ENCODE measurements around the gene KCNJ14.
A peak's percentile ranks its signal among the peaks of the same experiment; 100 is the strongest.

Gene KCNJ14

GRCh38 chr19:48507911-48508439 lies 52.6 kb downstream of the KCNJ14 start:
- WGBS (ENCODE audit: extremely low coverage, insufficient coverage, insufficient read length) = no CpG with 5 or more reads among the region's 7 CpGs
- H3K4ac ChIP-seq (ENCODE audit: low read depth, low read length) = no peak overlapping the region
- peaks cover 8% of the 10 kb centered on the region for H3K27me3 ChIP-seq (ENCODE audit: insufficient read depth, low read length)
- no peak overlapping the region for H3K14ac ChIP-seq (ENCODE audit: low read length)
- H3K23ac ChIP-seq (ENCODE audit: low read length) = no peak overlapping the region
- H4K8ac ChIP-seq (ENCODE audit: low read depth, low read length) = no peak overlapping the region
- no peak overlapping the region for H3K4me3 ChIP-seq (ENCODE audit: low read depth, low read length)
- no peak overlapping the region for H4K91ac ChIP-seq (ENCODE audit: low read depth, low read length)
- H2BK5ac ChIP-seq (ENCODE audit: low read depth, low read length, poor library complexity) = no peak overlapping the region
- no peak overlapping the region for H2AFZ ChIP-seq (ENCODE audit: insufficient read depth, low read length, poor library complexity)
- no peaks in the 10 kb centered on the region for H3K79me2 ChIP-seq (ENCODE audit: control insufficient read depth, insufficient read depth, low read length, poor library complexity)
- H3K9me3 ChIP-seq (ENCODE audit: insufficient read depth, low read depth, low read length) = peaks cover 9% of the 10 kb centered on the region
- H4K12ac ChIP-seq (ENCODE audit: low read depth, low read length) = no peak overlapping the region
- no peaks in the 10 kb centered on the region for H3K79me1 ChIP-seq (ENCODE audit: low read length)
- no peak overlapping the region for H2BK12ac ChIP-seq (ENCODE audit: low read length)
- H3K4me1 ChIP-seq (ENCODE audit: control insufficient read depth in 1 of 2, insufficient read depth in 2 of 2, low read length in 2 of 2) = no peaks in the 10 kb centered on the region
- H3K9ac ChIP-seq (ENCODE audit: low read length) = no peak overlapping the region
- H3K4me2 ChIP-seq (ENCODE audit: low read length) = no peak overlapping the region
- H3K36me3 ChIP-seq (ENCODE audit: control insufficient read depth in 1 of 2, insufficient read depth in 2 of 2, low read length in 2 of 2) = no peaks in the 10 kb centered on the region
- no peak overlapping the region for H2BK120ac ChIP-seq (ENCODE audit: insufficient read depth, low read length, poor library complexity)
- no peak overlapping the region for H2AK5ac ChIP-seq (ENCODE audit: low read length)
- H3K27ac ChIP-seq (ENCODE audit: low read depth, low read length) = no peak overlapping the region
- H3K18ac ChIP-seq (ENCODE audit: low read length) = no peak overlapping the region
- no peak for DNase-seq

GRCh38 chr19:48508729-48509411 lies 53.5 kb downstream of the KCNJ14 start:
- Histone ChIP-seq H2AFZ (ENCODE audit: insufficient read depth, low read length, poor library complexity) (no peak overlapping the region), H3K18ac (ENCODE audit: low read length) (no peak overlapping the region), H3K27me3 (ENCODE audit: insufficient read depth, low read length) (peaks cover 8% of the 10 kb centered on the region), H3K79me2 (ENCODE audit: control insufficient read depth, insufficient read depth, low read length, poor library complexity) (peaks cover 3% of the 10 kb centered on the region), H4K8ac (ENCODE audit: low read depth, low read length) (no peak overlapping the region), H3K79me1 (ENCODE audit: low read length) (peaks cover 4% of the 10 kb centered on the region), H2BK5ac (ENCODE audit: low read depth, low read length, poor library complexity) (no peak overlapping the region), H3K27ac (ENCODE audit: low read depth, low read length) (no peak overlapping the region), H2BK120ac (ENCODE audit: insufficient read depth, low read length, poor library complexity) (peak overlapping the region; percentile 21), H3K4me3 (ENCODE audit: low read depth, low read length) (no peak overlapping the region), H4K12ac (ENCODE audit: low read depth, low read length) (no peak overlapping the region), H3K9ac (ENCODE audit: low read length) (no peak overlapping the region), H4K91ac (ENCODE audit: low read depth, low read length) (no peak overlapping the region), H2BK12ac (ENCODE audit: low read length) (no peak overlapping the region), H3K4me2 (ENCODE audit: low read length) (no peak overlapping the region), H3K4me1 (ENCODE audit: control insufficient read depth in 1 of 2, insufficient read depth in 2 of 2, low read length in 2 of 2) (peaks cover 2 to 3% of the 10 kb centered on the region in 2 experiments), H2AK5ac (ENCODE audit: low read length) (no peak overlapping the region), H3K4ac (ENCODE audit: low read depth, low read length) (no peak overlapping the region), H3K9me3 (ENCODE audit: insufficient read depth, low read depth, low read length) (peaks cover 12% of the 10 kb centered on the region), H3K36me3 (ENCODE audit: control insufficient read depth in 1 of 2, insufficient read depth in 2 of 2, low read length in 2 of 2) (no peaks in the 10 kb centered on the region), H3K23ac (ENCODE audit: low read length) (no peak overlapping the region), H3K14ac (ENCODE audit: low read length) (no peak overlapping the region)
- no CpG with 5 or more reads among the region's 32 CpGs for WGBS (ENCODE audit: extremely low coverage, insufficient coverage, insufficient read length)
- DNase-seq = no peak

GRCh38 chr19:48509467-48510194 lies 54.3 kb downstream of the KCNJ14 start:
- Histone ChIP-seq H4K91ac (ENCODE audit: low read depth, low read length) (no peak overlapping the region), H3K4me1 (ENCODE audit: control insufficient read depth in 1 of 2, insufficient read depth in 2 of 2, low read length in 2 of 2) (peaks cover 2 to 3% of the 10 kb centered on the region in 2 experiments), H3K27ac (ENCODE audit: low read depth, low read length) (no peak overlapping the region), H4K12ac (ENCODE audit: low read depth, low read length) (no peak overlapping the region), H2AFZ (ENCODE audit: insufficient read depth, low read length, poor library complexity) (no peak overlapping the region), H3K4ac (ENCODE audit: low read depth, low read length) (no peak overlapping the region), H3K23ac (ENCODE audit: low read length) (no peak overlapping the region), H3K36me3 (ENCODE audit: control insufficient read depth in 1 of 2, insufficient read depth in 2 of 2, low read length in 2 of 2) (no peaks in the 10 kb centered on the region), H3K4me2 (ENCODE audit: low read length) (no peak overlapping the region), H3K18ac (ENCODE audit: low read length) (no peak overlapping the region), H2AK5ac (ENCODE audit: low read length) (no peak overlapping the region), H3K4me3 (ENCODE audit: low read depth, low read length) (no peak overlapping the region), H2BK120ac (ENCODE audit: insufficient read depth, low read length, poor library complexity) (no peak overlapping the region), H3K79me1 (ENCODE audit: low read length) (peaks cover 4% of the 10 kb centered on the region), H3K14ac (ENCODE audit: low read length) (no peak overlapping the region), H2BK12ac (ENCODE audit: low read length) (no peak overlapping the region), H3K9me3 (ENCODE audit: insufficient read depth, low read depth, low read length) (peaks cover 12% of the 10 kb centered on the region), H3K9ac (ENCODE audit: low read length) (no peak overlapping the region), H3K79me2 (ENCODE audit: control insufficient read depth, insufficient read depth, low read length, poor library complexity) (peaks cover 3% of the 10 kb centered on the region), H2BK5ac (ENCODE audit: low read depth, low read length, poor library complexity) (no peak overlapping the region), H4K8ac (ENCODE audit: low read depth, low read length) (no peak overlapping the region), H3K27me3 (ENCODE audit: insufficient read depth, low read length) (peaks cover 8% of the 10 kb centered on the region)
- no CpG with 5 or more reads among the region's 12 CpGs for WGBS (ENCODE audit: extremely low coverage, insufficient coverage, insufficient read length)
- no peak for DNase-seq

GRCh38 chr19:48510421-48511268 lies 55.3 kb downstream of the KCNJ14 start:
- DNase-seq = peak; percentile 27 to 68
- Histone ChIP-seq H4K91ac (ENCODE audit: low read depth, low read length) (no peak overlapping the region), H3K14ac (ENCODE audit: low read length) (no peak overlapping the region), H3K4ac (ENCODE audit: low read depth, low read length) (no peak overlapping the region), H3K4me3 (ENCODE audit: low read depth, low read length) (no peak overlapping the region), H2AK5ac (ENCODE audit: low read length) (no peak overlapping the region), H3K79me1 (ENCODE audit: low read length) (peaks cover 4% of the 10 kb centered on the region), H3K4me2 (ENCODE audit: low read length) (peak overlapping the region; percentile 45), H4K12ac (ENCODE audit: low read depth, low read length) (no peak overlapping the region), H2BK120ac (ENCODE audit: insufficient read depth, low read length, poor library complexity) (no peak overlapping the region), H3K18ac (ENCODE audit: low read length) (no peak overlapping the region), H3K27ac (ENCODE audit: low read depth, low read length) (no peak overlapping the region), H3K9ac (ENCODE audit: low read length) (no peak overlapping the region), H3K9me3 (ENCODE audit: insufficient read depth, low read depth, low read length) (peaks cover 12% of the 10 kb centered on the region), H3K27me3 (ENCODE audit: insufficient read depth, low read length) (peaks cover 8% of the 10 kb centered on the region), H3K23ac (ENCODE audit: low read length) (no peak overlapping the region), H4K8ac (ENCODE audit: low read depth, low read length) (no peak overlapping the region), H3K36me3 (ENCODE audit: control insufficient read depth in 1 of 2, insufficient read depth in 2 of 2, low read length in 2 of 2) (no peaks in the 10 kb centered on the region), H2AFZ (ENCODE audit: insufficient read depth, low read length, poor library complexity) (peak overlapping the region; percentile 71), H3K4me1 (ENCODE audit: control insufficient read depth in 1 of 2, insufficient read depth in 2 of 2, low read length in 2 of 2) (peaks cover 2 to 3% of the 10 kb centered on the region in 2 experiments), H3K79me2 (ENCODE audit: control insufficient read depth, insufficient read depth, low read length, poor library complexity) (peaks cover 3% of the 10 kb centered on the region), H2BK12ac (ENCODE audit: low read length) (no peak overlapping the region), H2BK5ac (ENCODE audit: low read depth, low read length, poor library complexity) (no peak overlapping the region)
- WGBS (ENCODE audit: extremely low coverage, insufficient coverage, insufficient read length) = no CpG with 5 or more reads among the region's 24 CpGs

All from trophoblast cell (in vitro differentiated cells and primary cell).